GM12878 (cell line): Measurements from ENCODE around the gene GID8. TPM values are rescaled to one million over a fixed set of nuclear protein-coding genes. Genes with fewer than 3 reads are reported as not detected.
A peak's percentile ranks its signal among the peaks of the same experiment; 100 is the strongest.

Experiments
- ATAC-seq: fragments of 200-7000 bp; cut with Tn5 transposase; 3 replicates; pipeline ENCODE4 v1.9.1; 2020; ENCODE audit warnings: mild to moderate bottlenecking, moderate library complexity
- BruUV-seq: library from RNA; stranded (reverse); fragments of 400-500 nt; replicated peaks from 2 replicates; lab custom pipeline; 2021; lab: Mats Ljungman, UMichigan
- CTCF ChIA-PET: fragments of 300-600 bp; sonication (Branson Sonifier 250); formaldehyde crosslinking; extraction: SDS; loops from one replicate; lab custom pipeline; 2021; ENCODE audit warnings: inconsistent platforms; lab: Yijun Ruan, JAX
- POLR2A ChIA-PET: fragments of 350-600 bp; formaldehyde crosslinking; extraction: SDS; loops from one replicate; lab custom pipeline; 2021; ENCODE audit warnings: inconsistent platforms; lab: Charles Lee
- RAD21 ChIA-PET: fragments of 300-600 bp; sonication (Branson Sonifier 250); formaldehyde crosslinking; loops from one replicate; lab custom pipeline; 2023; ENCODE audit warnings: antibody characterized with exemption; ENCODE audit not compliant: unreplicated experiment; lab: Charles Lee
- SMC1A ChIA-PET: fragments of 300-600 bp; sonication (Branson Sonifier 250); formaldehyde crosslinking; loops from one replicate; lab custom pipeline; 2023; ENCODE audit not compliant: unreplicated experiment, uncharacterized antibody; lab: Charles Lee
- DNase-seq: peaks from one replicate; pipeline ENCODE4 v3.0.0-alpha.2; 2011; ENCODE audit warnings: low read depth, low spot score
- FAIRE-seq: peaks from 3 replicates; lab custom pipeline; 2011; peaks lifted over from hg19 to GRCh38; lab: Jason Lieb, UNC
- H2AFZ ChIP-seq: 2 replicates; pipeline ENCODE4 v1.6.0; 2011; ENCODE audit warnings: low read depth, low read length, control low read depth; ENCODE audit not compliant: control insufficient read depth
- H3K27ac ChIP-seq: 2 replicates; pipeline ENCODE4 v1.5.1; 2011; ENCODE audit warnings: control low read depth; ENCODE audit not compliant: control insufficient read depth, insufficient read depth
- H3K27me3 ChIP-seq, 2 experiments: replicated peaks in 1 of 2; 2 replicates each; pipeline versions ENCODE4 v1.6.0 to v1.6.1; 2011; ENCODE audit warnings: low read length in 1 of 2; ENCODE audit not compliant: control insufficient read depth in 2 of 2, insufficient read depth in 2 of 2
- H3K36me3 ChIP-seq, 2 experiments: 2 replicates each; pipeline ENCODE4 v1.5.1; 2011; ENCODE audit warnings: low read length in 1 of 2; ENCODE audit not compliant: control insufficient read depth in 2 of 2, insufficient read depth in 2 of 2
- H3K4me1 ChIP-seq: 2 replicates; pipeline ENCODE4 v1.6.1; 2011; ENCODE audit warnings: mild to moderate bottlenecking, low read length, moderate library complexity, mixed read lengths; ENCODE audit not compliant: control insufficient read depth, insufficient read depth
- H3K4me2 ChIP-seq: 2 replicates; pipeline ENCODE4 v1.6.0; 2011; ENCODE audit warnings: control low read depth; ENCODE audit not compliant: control insufficient read depth, insufficient read depth
- H3K4me3 ChIP-seq: fragments of 200-600 bp; sonication (generic); 2 replicates; pipeline ENCODE4 v1.5.1; 2016
- H3K79me2 ChIP-seq: 2 replicates; pipeline ENCODE4 v1.6.0; 2011; ENCODE audit warnings: low read length; ENCODE audit not compliant: control insufficient read depth, insufficient read depth
- H3K9ac ChIP-seq: 2 replicates; pipeline ENCODE4 v1.8.0; 2011; ENCODE audit warnings: low read length, control low read depth, mixed read lengths; ENCODE audit not compliant: control insufficient read depth, insufficient read depth
- H3K9me3 ChIP-seq: replicated peaks from 3 replicates; pipeline ENCODE4 v1.5.1; 2011; ENCODE audit warnings: mild to moderate bottlenecking, low read length; ENCODE audit not compliant: control insufficient read depth, insufficient read depth
- H4K20me1 ChIP-seq: 2 replicates; pipeline ENCODE4 v1.6.0; 2011; ENCODE audit not compliant: control insufficient read depth, insufficient read depth
- POLR2AphosphoS2 ChIP-seq: IDR thresholded peaks from 2 replicates; pipeline ENCODE4 v1.6.1; 2011; ENCODE audit warnings: low read depth, mild to moderate bottlenecking, low read length, improper control_type of control experiment, moderate library complexity
- WGBS: methylation state at CpG from one replicate; pipeline ENCODE4 v1.1.6; 2016; ENCODE audit warnings: low lambda C conversion rate; ENCODE audit not compliant: insufficient replicate concordance, insufficient coverage; ENCODE audit errors: missing lambda C conversion rate; 5-methylcytosine and 5-hydroxymethylcytosine counted together
- in situ Hi-C: fragments of 300-500 bp; cut with MboI; formaldehyde crosslinking; loops from 9 replicates; pipeline ENCODE4 v1.14.3; 2018; ENCODE audit warnings: mixed read lengths
- intact Hi-C: fragments of 100-400 bp; cut with micrococcal nuclease; formaldehyde crosslinking; loops from one replicate; pipeline ENCODE4 v1.14.2; 2022; ENCODE audit not compliant: unreplicated experiment
- polyA plus RNA-seq, 11 experiments: library from polyadenylated mRNA; depleted of rRNA in 4 of 11; unstranded in 6 of 11; stranded (reverse) in 5 of 11; fragments of >200 nt; fragmentation: Nextera tagmentation in 4 of 11; fragmentation: Illumina TruSeq in 1 of 11; extraction: Ambion mirVana in 4 of 11; extraction: Trizol in 1 of 11; gene quantifications; 1 replicate in 1 of 11; 2 replicates in 10 of 11; pipeline versions ENCODE4 v1.2.1 to v1.2.3, GENCODE V29; 2011 to 2016; ENCODE audit warnings: inconsistent platforms in 2 of 11, missing spikeins in 2 of 11, low read depth in 1 of 11
- total RNA-seq, 4 experiments: library from RNA; depleted of rRNA in 3 of 4; stranded (reverse); fragments of >200 nt in 3 of 4; fragmentation: Illumina TruSeq in 1 of 4; extraction: Trizol in 1 of 4; gene quantifications; 2 replicates each; pipeline versions ENCODE4 v1.2.1 to v1.2.3, GENCODE V29; 2013 to 2021
- TF ChIP-seq, protein P1 (sequence below): fragments of 450-650 bp; conservative IDR thresholded peaks from 2 replicates; pipeline ENCODE4 v1.6.1; 2017; ENCODE audit warnings: mild to moderate bottlenecking, moderate library complexity

The GID8 gene
- total and polyA plus RNA-seq, 10 of the 15 experiments (the other 5 are each of a cell fraction or from before 2014, with no cell fraction given), result 12.0 to 33.8 (median 22.2) TPM

DNA sequence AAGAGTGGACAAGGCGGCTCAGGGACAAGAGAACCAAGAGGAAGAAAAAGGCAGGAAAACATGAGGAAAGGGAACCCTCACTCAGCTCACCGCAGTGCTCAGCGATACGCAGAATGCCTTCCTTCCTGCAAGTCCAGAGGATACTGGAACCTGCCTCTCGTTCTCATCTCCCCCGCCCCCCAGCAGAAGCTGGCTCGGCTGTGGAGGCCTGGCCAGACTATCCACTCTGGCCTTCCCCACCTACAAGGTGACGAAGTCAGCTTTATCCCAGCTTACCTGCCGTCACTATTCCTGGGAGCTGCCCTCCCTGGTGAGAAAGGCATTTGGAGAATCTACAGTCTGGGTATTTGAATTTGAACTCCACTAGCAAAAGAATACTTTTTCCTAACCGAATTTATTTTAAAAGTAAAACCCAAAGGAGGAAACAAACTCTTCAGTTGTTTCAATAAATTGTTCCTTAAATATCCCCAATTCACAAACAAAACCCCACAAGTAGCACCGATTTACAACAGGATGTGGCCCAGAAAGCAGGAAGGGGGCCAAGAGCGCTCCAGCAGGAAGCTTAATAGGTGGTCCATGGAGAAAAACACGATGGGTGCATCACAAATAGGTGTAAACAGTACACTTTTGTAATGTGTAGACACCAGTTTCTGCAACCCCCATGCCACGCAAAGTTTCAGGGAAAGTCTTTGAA, 9.6 kb upstream of the GID8 start:
- Histone ChIP-seq H3K27ac (peak overlapping the region; percentile 59), H3K79me2 (peaks cover 97% of the 10 kb centered on the region), H3K9ac (peak overlapping the region; percentile 76), H4K20me1 (0 out of 2 replicates have a peak, but pooled peaks cover 8% of the 10 kb centered on the region), H3K4me2 (peak overlapping the region; percentile 68), H3K36me3 (no peaks in the 10 kb centered on the region; a peak in 2 of 4 replicates)
- RAD21 ChIA-PET, result interaction anchor here (2.0 kb wide), 1 partner anchor 81 kb away, joined by 5 read pairs; no protein-coding TSS in a partner anchor
- intact Hi-C loops, result no loop called here
- BruUV-seq, result no TSS peak
- TF ChIP-seq POLR2AphosphoS2, result 0 out of 2 replicates have a peak, but pooled peaks have one; percentile 22
- TF ChIP-seq, protein P1, sequence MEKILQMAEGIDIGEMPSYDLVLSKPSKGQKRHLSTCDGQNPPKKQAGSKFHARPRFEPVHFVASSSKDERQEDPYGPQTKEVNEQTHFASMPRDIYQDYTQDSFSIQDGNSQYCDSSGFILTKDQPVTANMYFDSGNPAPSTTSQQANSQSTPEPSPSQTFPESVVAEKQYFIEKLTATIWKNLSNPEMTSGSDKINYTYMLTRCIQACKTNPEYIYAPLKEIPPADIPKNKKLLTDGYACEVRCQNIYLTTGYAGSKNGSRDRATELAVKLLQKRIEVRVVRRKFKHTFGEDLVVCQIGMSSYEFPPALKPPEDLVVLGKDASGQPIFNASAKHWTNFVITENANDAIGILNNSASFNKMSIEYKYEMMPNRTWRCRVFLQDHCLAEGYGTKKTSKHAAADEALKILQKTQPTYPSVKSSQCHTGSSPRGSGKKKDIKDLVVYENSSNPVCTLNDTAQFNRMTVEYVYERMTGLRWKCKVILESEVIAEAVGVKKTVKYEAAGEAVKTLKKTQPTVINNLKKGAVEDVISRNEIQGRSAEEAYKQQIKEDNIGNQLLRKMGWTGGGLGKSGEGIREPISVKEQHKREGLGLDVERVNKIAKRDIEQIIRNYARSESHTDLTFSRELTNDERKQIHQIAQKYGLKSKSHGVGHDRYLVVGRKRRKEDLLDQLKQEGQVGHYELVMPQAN, result no peak
- TF ChIP-seq, all 136 proteins: peak for 1
- DNase-seq, result no peak
- Histone ChIP-seq H3K9me3 (no peaks in the 10 kb centered on the region), H3K4me3 (peak overlapping the region; percentile 73), H3K27me3 (no peaks in the 10 kb centered on the region), H3K4me1 (peaks cover 8% of the 10 kb centered on the region), H2AFZ (no peak overlapping the region)
- ATAC-seq, result no peak
- FAIRE-seq, result no peak
- in situ Hi-C loops, result no loop called here
- SMC1A ChIA-PET, result interaction anchor here (1.2 to 2.2 kb wide), 4 partner anchors 8 to 83 kb away, joined by 3 to 14 read pairs (median 8); no protein-coding TSS in a partner anchor
- 41% methylated on average over 14 of the region's 14 CpGs for WGBS
- CTCF ChIA-PET, result interaction anchor here (0.8 kb wide), 1 partner anchor 12 kb away, joined by 4 read pairs; no protein-coding TSS in a partner anchor
- POLR2A ChIA-PET, result interaction anchor here (1.9 to 5.4 kb wide), 3 partner anchors 8 to 26 kb away, joined by 7 to 59 read pairs (median 16); partner anchors contain the start of gene GID8
